ENCODE data around the gene NELL1. TPM values are rescaled to one million over a fixed set of nuclear protein-coding genes. Genes with fewer than 3 reads are reported as not detected.

Gene NELL1
- total RNA-seq, 2 donors from 2014 or later = not detected

DNA sequence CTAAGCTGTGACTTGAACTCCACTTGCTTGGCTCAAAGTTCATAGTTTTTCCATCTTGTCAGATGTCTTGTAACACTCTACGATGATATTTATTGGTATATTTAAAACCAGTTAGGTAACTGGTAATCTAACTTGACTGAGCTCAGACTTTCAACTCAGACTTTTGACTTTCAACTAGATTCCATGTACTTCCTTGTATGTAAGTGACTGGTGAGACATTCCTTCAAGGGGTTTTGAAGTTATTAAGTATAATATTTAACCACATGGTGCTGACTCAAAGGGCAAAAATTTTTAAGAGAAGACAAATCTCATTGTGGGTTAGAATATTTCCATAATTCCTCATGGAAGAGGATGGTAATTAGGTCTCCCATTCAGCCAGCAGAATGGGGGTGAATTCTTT, 892.2 kb downstream of the NELL1 start:
- no peaks in the 10 kb centered on the region for H3K36me3 Mint-ChIP-seq (ENCODE audit: insufficient read depth in 2 of 2)
- no peak overlapping the region for H3K4me3 Mint-ChIP-seq
- no peak for ATAC-seq (replicated peaks in 1 of 2)
- no peak for DNase-seq
- no peaks in the 10 kb centered on the region for H3K4me1 Mint-ChIP-seq (ENCODE audit: low read depth)
- no peak overlapping the region for H3K27ac Mint-ChIP-seq
- H3K27me3 Mint-ChIP-seq (ENCODE audit: low read depth) = no peaks in the 10 kb centered on the region
- H3K9me3 Mint-ChIP-seq = peaks cover 10 to 12% of the 10 kb centered on the region in 2 donors

DNA sequence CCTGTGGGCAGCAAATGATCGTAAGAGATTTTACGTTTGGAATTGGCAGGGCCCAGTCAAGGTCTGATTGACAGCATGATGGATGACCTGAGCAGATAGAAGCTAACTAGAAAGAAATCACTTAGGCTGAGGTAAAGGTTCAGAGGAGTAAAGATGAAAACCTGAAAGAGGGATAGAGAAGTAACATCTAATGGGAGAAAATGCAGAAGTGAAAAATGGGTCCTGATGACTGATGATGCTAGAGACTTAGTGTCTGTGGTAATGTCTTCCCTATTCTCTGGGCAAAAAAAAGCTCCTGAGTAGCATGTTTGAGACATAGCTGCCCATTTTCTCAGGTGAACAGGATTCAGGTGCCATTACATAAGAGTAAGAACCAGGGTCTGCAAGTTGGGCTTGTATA, 894.7 kb downstream of the NELL1 start:
- Mint-ChIP-seq H3K36me3 (ENCODE audit: insufficient read depth in 2 of 2) (no peaks in the 10 kb centered on the region), H3K4me3 (no peak overlapping the region), H3K4me1 (ENCODE audit: low read depth) (no peaks in the 10 kb centered on the region), H3K27ac (no peak overlapping the region), H3K9me3 (peaks cover 8 to 12% of the 10 kb centered on the region in 2 donors), H3K27me3 (ENCODE audit: low read depth) (no peaks in the 10 kb centered on the region)
- no peak for ATAC-seq (replicated peaks in 1 of 2)
- DNase-seq = no peak

DNA sequence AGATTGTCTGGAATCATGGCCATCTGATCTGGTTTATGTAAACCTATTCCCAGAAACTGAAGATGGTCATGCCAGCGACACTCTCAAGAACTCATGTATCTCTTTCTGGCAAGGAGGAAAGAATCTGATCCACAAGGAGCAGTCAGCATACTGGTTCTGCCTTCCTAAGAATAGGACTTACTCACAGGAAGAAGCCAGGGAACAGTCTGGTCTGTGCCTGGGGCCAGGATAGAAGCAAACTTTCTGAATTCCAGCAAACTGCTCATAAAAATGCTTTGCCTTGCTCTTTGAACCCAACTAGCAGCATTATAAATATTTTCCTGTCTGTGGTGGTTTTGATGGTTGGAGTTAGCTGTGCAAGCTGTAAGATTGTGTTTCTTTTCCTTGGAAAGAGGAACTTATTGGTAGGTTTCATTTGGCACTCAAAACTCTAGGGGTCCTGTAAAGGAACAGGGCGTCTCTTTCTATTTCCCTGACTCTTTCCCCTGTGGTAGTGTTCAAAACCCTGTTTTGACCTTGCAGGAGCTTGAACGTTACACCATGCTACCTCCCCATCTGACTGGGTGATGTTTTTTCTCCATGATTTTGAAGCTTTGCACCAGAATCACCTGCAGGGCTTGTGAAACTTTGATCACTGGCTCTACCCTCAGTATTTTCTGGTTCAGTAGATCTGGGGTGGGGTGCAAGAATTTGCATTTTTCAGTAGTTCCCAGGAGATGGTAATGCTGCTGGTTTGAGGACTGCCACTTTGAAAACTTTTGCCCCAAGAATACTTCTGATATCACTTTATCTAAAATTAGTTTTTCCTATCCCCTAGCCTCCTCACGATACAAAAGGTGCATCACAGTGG, 895.7 kb downstream of the NELL1 start:
- Mint-ChIP-seq H3K36me3 (ENCODE audit: insufficient read depth in 2 of 2) (no peaks in the 10 kb centered on the region), H3K4me1 (ENCODE audit: low read depth) (no peaks in the 10 kb centered on the region), H3K9me3 (peaks cover 10 to 12% of the 10 kb centered on the region in 2 donors), H3K4me3 (no peak overlapping the region), H3K27me3 (ENCODE audit: low read depth) (no peaks in the 10 kb centered on the region), H3K27ac (no peak overlapping the region)
- no peak for DNase-seq
- no peak for ATAC-seq (replicated peaks in 1 of 2)

DNA sequence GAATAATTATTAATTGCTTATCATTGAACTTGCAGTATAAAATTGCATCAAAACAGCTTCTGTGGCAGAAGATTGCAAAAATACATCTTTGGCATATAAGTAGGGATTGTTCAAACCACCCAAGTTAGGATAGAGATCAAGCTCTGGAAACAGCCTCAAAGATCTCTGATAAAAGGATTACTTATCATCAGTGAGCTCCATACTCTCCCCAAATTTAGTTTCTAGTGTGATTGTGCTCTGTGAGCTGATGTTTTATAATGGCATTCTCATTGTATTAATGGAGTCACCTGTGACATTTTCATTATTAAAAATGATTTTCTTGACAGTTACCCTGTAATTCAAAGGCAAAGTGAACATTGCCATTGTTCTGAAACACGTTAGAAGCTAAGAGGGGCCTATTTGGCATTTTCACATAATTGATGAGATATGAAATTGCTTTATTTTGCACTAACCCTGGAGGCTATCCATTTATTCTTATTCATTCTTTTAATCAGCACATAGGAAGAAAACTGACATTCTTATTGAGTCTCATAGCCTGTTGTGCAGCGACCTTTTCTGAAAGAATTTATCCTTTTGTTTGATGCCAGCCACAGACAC, 897.2 kb downstream of the NELL1 start:
- ATAC-seq (replicated peaks in 1 of 2) (no peak), DNase-seq (no peak)
- no peaks in the 10 kb centered on the region for H3K27me3 Mint-ChIP-seq (ENCODE audit: low read depth)
- H3K4me3 Mint-ChIP-seq = no peak overlapping the region
- no peak overlapping the region for H3K27ac Mint-ChIP-seq
- H3K36me3 Mint-ChIP-seq (ENCODE audit: insufficient read depth in 2 of 2) = no peaks in the 10 kb centered on the region
- H3K9me3 Mint-ChIP-seq = peaks cover 5 to 6% of the 10 kb centered on the region in 2 donors
- H3K4me1 Mint-ChIP-seq (ENCODE audit: low read depth) = no peaks in the 10 kb centered on the region

DNA sequence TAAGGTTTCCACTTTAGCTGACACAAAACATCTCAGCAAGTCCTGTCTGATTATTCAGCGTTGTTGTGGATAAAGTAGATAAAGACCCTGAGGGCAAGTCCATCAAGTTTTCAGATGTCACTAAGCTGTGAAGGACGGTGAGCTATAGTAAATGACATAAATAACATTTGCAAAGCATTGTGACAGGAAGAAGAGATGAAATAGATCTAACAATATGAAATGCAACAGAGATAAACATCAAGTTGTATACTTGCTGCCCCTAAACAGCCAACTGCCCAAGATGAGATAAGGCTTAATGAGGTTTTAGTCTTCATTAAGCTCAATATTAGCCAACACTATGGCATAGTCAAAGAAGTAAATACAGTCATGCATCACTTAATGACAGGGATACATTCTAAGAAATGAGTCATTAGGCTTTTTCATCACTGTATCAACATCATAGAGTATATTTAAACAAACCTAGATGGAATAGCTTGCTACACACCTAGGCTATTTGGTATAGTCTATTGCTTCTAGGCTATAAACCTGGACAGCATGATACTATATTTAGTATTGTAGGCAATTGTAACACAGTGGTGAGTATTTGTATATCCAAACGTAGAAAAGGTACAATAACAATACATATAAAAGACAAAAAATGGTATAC, 898.4 kb downstream of the NELL1 start:
- Mint-ChIP-seq H3K36me3 (ENCODE audit: insufficient read depth in 2 of 2) (no peaks in the 10 kb centered on the region), H3K9me3 (peaks cover 5 to 6% of the 10 kb centered on the region in 2 donors), H3K4me3 (no peak overlapping the region), H3K27ac (no peak overlapping the region), H3K27me3 (ENCODE audit: low read depth) (no peaks in the 10 kb centered on the region), H3K4me1 (ENCODE audit: low read depth) (no peaks in the 10 kb centered on the region)
- ATAC-seq (replicated peaks in 1 of 2) = no peak
- no peak for DNase-seq

DNA sequence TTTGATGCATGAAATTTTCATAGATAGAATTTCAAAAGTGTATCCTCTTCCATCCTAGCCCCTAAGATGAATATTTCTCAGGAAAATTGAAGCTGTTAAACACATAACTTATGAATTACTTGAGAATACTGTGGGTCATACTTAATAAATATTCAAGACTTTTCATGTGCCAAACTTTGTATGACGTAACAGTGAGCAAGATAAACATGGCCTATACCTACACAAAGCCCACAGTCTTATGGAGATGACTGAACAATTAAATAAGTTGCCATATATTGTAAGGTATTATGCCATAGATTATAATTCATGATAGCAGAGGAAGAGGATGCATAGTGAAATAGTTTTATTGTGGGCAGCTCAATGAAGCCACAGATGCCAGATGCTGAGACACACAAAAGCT, 902.8 kb downstream of the NELL1 start:
- no peaks in the 10 kb centered on the region for H3K36me3 Mint-ChIP-seq (ENCODE audit: insufficient read depth in 2 of 2)
- peaks cover 0 to 5% of the 10 kb centered on the region in 2 donors for H3K9me3 Mint-ChIP-seq
- H3K27ac Mint-ChIP-seq = no peak overlapping the region
- ATAC-seq (replicated peaks in 1 of 2) = no peak
- H3K4me3 Mint-ChIP-seq = no peak overlapping the region
- H3K27me3 Mint-ChIP-seq (ENCODE audit: low read depth) = no peaks in the 10 kb centered on the region
- H3K4me1 Mint-ChIP-seq (ENCODE audit: low read depth) = no peaks in the 10 kb centered on the region
- DNase-seq = no peak

DNA sequence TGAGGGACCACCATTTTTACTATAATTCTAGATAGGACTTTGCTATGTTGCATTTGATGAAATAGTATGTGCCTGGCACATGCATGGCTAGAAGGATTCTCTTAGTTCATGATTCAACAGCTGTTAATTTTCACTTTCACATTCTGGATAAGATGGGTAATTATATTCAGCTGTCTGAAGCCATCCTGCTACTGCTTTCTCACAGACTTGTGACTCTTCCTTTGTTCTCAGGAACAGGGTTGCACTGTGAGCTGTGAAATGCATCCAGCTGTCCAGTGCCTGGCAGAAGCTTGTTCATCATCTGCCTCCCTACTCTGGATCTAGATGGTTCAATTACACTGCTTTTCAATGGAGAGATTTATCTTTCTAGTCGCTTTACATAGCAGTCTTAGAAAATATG, 913.4 kb downstream of the NELL1 start:
- Mint-ChIP-seq H3K36me3 (ENCODE audit: insufficient read depth in 2 of 2) (no peaks in the 10 kb centered on the region), H3K4me3 (no peak overlapping the region), H3K9me3 (peaks cover 5 to 11% of the 10 kb centered on the region in 2 donors), H3K27me3 (ENCODE audit: low read depth) (no peaks in the 10 kb centered on the region), H3K27ac (no peak overlapping the region), H3K4me1 (ENCODE audit: low read depth) (no peaks in the 10 kb centered on the region)
- DNase-seq (no peak), ATAC-seq (replicated peaks in 1 of 2) (no peak)

DNA sequence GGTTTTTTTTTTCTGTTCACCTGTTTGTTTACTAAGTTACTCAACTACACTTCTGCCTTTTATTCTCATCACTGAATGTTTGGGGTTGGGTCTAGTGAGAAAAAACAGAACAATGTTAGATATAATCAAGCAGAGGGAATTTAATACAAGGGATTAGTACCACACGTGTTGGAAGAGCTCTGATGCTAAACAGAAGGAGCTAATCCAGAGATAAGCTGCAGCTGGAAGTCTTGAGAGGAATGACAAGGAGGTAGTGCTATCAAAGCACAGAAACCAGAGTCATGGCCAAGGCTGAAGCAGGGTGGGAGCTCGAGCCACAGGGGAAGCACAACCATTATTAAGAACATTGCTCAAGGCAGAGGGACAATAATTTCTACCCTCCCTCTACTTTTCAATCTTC, 919.4 kb downstream of the NELL1 start:
- H3K9me3 Mint-ChIP-seq = peaks cover 11 to 12% of the 10 kb centered on the region in 2 donors
- H3K27ac Mint-ChIP-seq = no peak overlapping the region
- ATAC-seq (replicated peaks in 1 of 2) = no peak
- no peak for DNase-seq
- H3K27me3 Mint-ChIP-seq (ENCODE audit: low read depth) = no peaks in the 10 kb centered on the region
- H3K4me1 Mint-ChIP-seq (ENCODE audit: low read depth) = no peaks in the 10 kb centered on the region
- peaks cover 0 to 3% of the 10 kb centered on the region in 2 donors for H3K36me3 Mint-ChIP-seq (ENCODE audit: insufficient read depth in 2 of 2)
- no peak overlapping the region for H3K4me3 Mint-ChIP-seq

DNA sequence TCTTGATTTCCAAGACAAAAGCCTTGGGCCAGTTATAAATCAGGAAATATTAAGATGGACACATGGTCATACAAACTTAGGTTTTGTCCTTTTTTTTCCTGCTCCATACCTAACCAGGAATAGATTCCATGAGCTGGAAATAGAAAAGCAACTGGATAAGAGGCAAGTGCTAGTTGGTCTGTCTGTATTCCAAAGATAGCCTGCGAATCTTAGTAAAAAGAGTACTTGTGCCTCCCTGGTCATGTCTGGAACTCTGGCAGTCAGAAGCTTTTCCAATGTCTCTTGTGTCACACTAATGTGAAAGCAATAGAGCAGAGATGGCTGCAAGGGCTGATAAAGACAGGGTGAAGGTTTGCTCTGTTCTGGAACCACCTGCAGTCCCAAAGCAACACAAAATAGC, 933.3 kb downstream of the NELL1 start:
- Mint-ChIP-seq H3K27ac (no peak overlapping the region), H3K27me3 (ENCODE audit: low read depth) (no peaks in the 10 kb centered on the region), H3K4me3 (no peak overlapping the region), H3K36me3 (ENCODE audit: insufficient read depth in 2 of 2) (no peaks in the 10 kb centered on the region), H3K9me3 (peaks cover 2 to 5% of the 10 kb centered on the region in 2 donors), H3K4me1 (ENCODE audit: low read depth) (no peaks in the 10 kb centered on the region)
- ATAC-seq (replicated peaks in 1 of 2) (no peak), DNase-seq (no peak)

DNA sequence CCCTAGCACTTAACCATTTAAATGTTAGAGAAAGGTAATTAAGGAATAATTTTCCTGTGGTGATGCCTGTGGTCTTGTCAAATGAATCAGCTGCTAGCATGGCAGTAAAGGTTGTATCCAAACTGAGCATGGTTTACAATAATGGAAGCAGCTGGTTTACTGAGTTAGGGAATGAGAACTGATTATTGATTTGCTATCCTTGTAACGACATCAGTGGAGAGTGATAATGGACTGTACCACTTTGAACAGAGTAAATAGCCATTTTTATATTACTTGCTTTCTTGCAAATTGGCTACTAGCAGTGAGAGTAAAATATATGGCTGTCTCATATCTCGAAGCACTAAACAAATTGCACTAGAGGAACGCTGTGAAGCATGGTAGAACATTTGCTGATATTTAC, 934.5 kb downstream of the NELL1 start:
- Mint-ChIP-seq H3K4me1 (ENCODE audit: low read depth) (no peaks in the 10 kb centered on the region), H3K27ac (no peak overlapping the region), H3K4me3 (no peak overlapping the region), H3K27me3 (ENCODE audit: low read depth) (no peaks in the 10 kb centered on the region), H3K9me3 (peaks cover 2 to 5% of the 10 kb centered on the region in 2 donors), H3K36me3 (ENCODE audit: insufficient read depth in 2 of 2) (no peaks in the 10 kb centered on the region)
- ATAC-seq (replicated peaks in 1 of 2) = no peak
- DNase-seq = no peak

DNA sequence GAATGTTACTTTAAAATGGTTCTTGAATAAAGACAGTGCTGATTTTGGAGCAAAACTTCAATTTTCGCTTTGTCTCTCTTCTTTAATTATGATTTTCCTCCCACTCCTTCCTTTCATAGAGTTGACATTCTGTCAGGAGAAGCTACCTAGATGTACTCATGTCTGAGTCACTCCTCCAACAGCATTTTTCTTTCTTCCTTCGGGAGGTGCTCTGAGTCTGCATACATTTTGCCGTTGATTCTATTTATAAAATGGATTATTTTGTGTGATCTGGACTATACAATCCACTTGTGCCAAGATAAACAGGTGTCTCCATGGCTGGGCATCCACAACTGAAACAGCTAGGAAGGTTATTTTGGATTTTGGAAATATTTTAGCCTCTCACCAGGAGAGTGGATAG, 935.2 kb downstream of the NELL1 start:
- no peak overlapping the region for H3K4me3 Mint-ChIP-seq
- H3K36me3 Mint-ChIP-seq (ENCODE audit: insufficient read depth in 2 of 2) = no peaks in the 10 kb centered on the region
- H3K9me3 Mint-ChIP-seq = peaks cover 2 to 4% of the 10 kb centered on the region in 2 donors
- H3K27ac Mint-ChIP-seq = no peak overlapping the region
- no peaks in the 10 kb centered on the region for H3K27me3 Mint-ChIP-seq (ENCODE audit: low read depth)
- H3K4me1 Mint-ChIP-seq (ENCODE audit: low read depth) = no peaks in the 10 kb centered on the region
- DNase-seq = no peak
- no peak for ATAC-seq (replicated peaks in 1 of 2)

DNA sequence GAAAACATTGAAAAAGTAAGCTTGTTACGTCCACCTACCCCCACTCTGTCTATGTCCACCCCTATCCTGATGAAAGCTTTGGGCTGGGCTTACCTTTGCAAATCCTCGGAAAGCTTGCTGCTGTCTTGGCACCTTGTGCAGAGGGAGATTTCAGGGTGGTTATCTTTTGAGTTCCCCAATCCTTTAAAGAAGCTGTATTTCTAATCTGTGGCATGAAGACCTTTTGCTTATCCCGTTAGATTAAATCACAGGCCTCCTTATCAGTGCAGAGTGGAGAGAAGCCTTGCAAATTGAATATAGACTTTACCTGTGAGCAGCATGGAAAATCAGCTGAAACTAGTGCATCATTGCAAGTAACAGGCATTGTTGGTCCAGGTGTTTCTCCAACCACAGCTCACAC, 942.9 kb downstream of the NELL1 start:
- H3K27ac Mint-ChIP-seq = no peak overlapping the region
- no peaks in the 10 kb centered on the region for H3K9me3 Mint-ChIP-seq
- H3K27me3 Mint-ChIP-seq (ENCODE audit: low read depth) = no peaks in the 10 kb centered on the region
- no peak for DNase-seq
- no peaks in the 10 kb centered on the region for H3K4me1 Mint-ChIP-seq (ENCODE audit: low read depth)
- no peaks in the 10 kb centered on the region for H3K36me3 Mint-ChIP-seq (ENCODE audit: insufficient read depth in 2 of 2)
- H3K4me3 Mint-ChIP-seq = no peak overlapping the region
- no peak for ATAC-seq (replicated peaks in 1 of 2)

DNA sequence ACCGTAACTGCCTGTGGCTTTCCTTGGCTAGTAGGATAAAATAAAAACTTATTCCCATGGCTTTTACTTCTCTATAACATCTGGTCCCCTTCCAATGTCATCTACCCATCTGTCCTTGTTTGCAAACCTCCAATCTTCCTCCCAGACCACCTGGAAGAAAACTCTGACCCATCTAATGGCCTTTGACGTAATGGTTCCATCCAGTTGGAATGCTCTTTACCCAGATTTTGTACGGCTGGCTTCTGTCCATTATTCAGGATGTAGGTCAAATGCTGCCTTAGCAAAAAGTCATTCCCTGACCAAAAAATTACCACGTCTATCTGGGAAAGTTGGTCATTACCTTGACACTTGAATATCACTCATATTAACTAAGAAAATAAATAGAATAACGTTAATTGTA, 945.6 kb downstream of the NELL1 start:
- no peak for DNase-seq
- Mint-ChIP-seq H3K27me3 (ENCODE audit: low read depth) (no peaks in the 10 kb centered on the region), H3K36me3 (ENCODE audit: insufficient read depth in 2 of 2) (no peaks in the 10 kb centered on the region), H3K9me3 (peaks cover 0 to 2% of the 10 kb centered on the region in 2 donors), H3K27ac (no peak overlapping the region), H3K4me1 (ENCODE audit: low read depth) (no peaks in the 10 kb centered on the region), H3K4me3 (no peak overlapping the region)
- ATAC-seq (replicated peaks in 1 of 2) = no peak

Measured in activated T-cell treated with anti-CD3 and anti-CD28 coated beads, Interleukin-2, amount 50 U/mL, for 72 hours (primary cell).